HEK293 (cell line): Measurements from ENCODE around the gene UPK1A.

Source experiments
- GFI1B ChIP-seq: fragments of 450-650 bp; formaldehyde crosslinking; IDR thresholded peaks from 2 replicates; pipeline ENCODE4 v1.5.1; 2016; ENCODE audit warnings: missing biosample characterization, missing genetic modification characterization
- GLI4 ChIP-seq: fragments of 450-650 bp; formaldehyde crosslinking; IDR thresholded peaks from 2 replicates; pipeline ENCODE4 v1.5.1; 2016; ENCODE audit warnings: missing biosample characterization, missing genetic modification characterization
- HIC1 ChIP-seq: fragments of 450-650 bp; formaldehyde crosslinking; IDR thresholded peaks from 2 replicates; pipeline ENCODE4 v1.5.1; 2016; ENCODE audit warnings: missing biosample characterization, missing genetic modification characterization
- KLF8 ChIP-seq: fragments of 450-650 bp; formaldehyde crosslinking; IDR thresholded peaks from 2 replicates; pipeline ENCODE4 v1.5.1; 2016; ENCODE audit warnings: missing biosample characterization, missing genetic modification characterization
- REST ChIP-seq: fragments of 450-650 bp; formaldehyde crosslinking; IDR thresholded peaks from 2 replicates; pipeline ENCODE4 v1.5.1; 2016; ENCODE audit warnings: missing biosample characterization, missing genetic modification characterization
- SCRT1 ChIP-seq: fragments of 450-650 bp; formaldehyde crosslinking; IDR thresholded peaks from 2 replicates; pipeline ENCODE4 v1.5.1; 2016; ENCODE audit warnings: missing biosample characterization, missing genetic modification characterization, borderline replicate concordance
- SETDB1 ChIP-seq: IDR thresholded peaks from one replicate; pipeline ENCODE4 v1.6.1; 2017; ENCODE audit warnings: mild to moderate bottlenecking, low read length, moderate library complexity, mixed read lengths; ENCODE audit not compliant: insufficient read length
- ZNF132 ChIP-seq: fragments of 450-650 bp; formaldehyde crosslinking; IDR thresholded peaks from 2 replicates; pipeline ENCODE4 v1.5.1; 2017; ENCODE audit warnings: missing biosample characterization, missing genetic modification characterization, borderline replicate concordance
- ZNF24 ChIP-seq: fragments of 450-650 bp; formaldehyde crosslinking; IDR thresholded peaks from 2 replicates; pipeline ENCODE4 v1.5.1; 2016; ENCODE audit warnings: missing biosample characterization, missing genetic modification characterization
- ZNF248 ChIP-seq: fragments of 450-650 bp; formaldehyde crosslinking; IDR thresholded peaks from 2 replicates; pipeline ENCODE4 v1.5.1; 2017; ENCODE audit warnings: missing biosample characterization, missing genetic modification characterization
- ZNF274 ChIP-seq, 2 experiments: fragments of 200-500 bp in 1 of 2; fragments of 450-650 bp in 1 of 2; sonication (Bioruptor generic) in 1 of 2; formaldehyde crosslinking in 1 of 2; IDR thresholded peaks; 2 replicates each; pipeline versions ENCODE4 v1.5.1 to v1.6.1; 2014 to 2016; ENCODE audit warnings: borderline replicate concordance in 1 of 2, inconsistent platforms in 1 of 2, low read length in 1 of 2, missing biosample characterization in 1 of 2, missing genetic modification characterization in 1 of 2
- ZNF280D ChIP-seq: fragments of 450-650 bp; formaldehyde crosslinking; IDR thresholded peaks from 2 replicates; pipeline ENCODE4 v1.5.1; 2016; ENCODE audit warnings: missing biosample characterization, missing genetic modification characterization
- ZNF426 ChIP-seq: fragments of 450-650 bp; formaldehyde crosslinking; IDR thresholded peaks from 2 replicates; pipeline ENCODE4 v1.5.1; 2017; ENCODE audit warnings: missing biosample characterization, missing genetic modification characterization, mild to moderate bottlenecking, inconsistent platforms, moderate library complexity
- ZNF433 ChIP-seq: fragments of 450-650 bp; formaldehyde crosslinking; IDR thresholded peaks from 2 replicates; pipeline ENCODE4 v1.5.1; 2016; ENCODE audit warnings: missing biosample characterization, missing genetic modification characterization, low read depth
- ZNF501 ChIP-seq: fragments of 450-650 bp; formaldehyde crosslinking; IDR thresholded peaks from 2 replicates; pipeline ENCODE4 v1.5.1; 2016; ENCODE audit warnings: missing biosample characterization, missing genetic modification characterization
- ZNF521 ChIP-seq: fragments of 450-650 bp; formaldehyde crosslinking; IDR thresholded peaks from 2 replicates; pipeline ENCODE4 v1.5.1; 2017; ENCODE audit warnings: missing biosample characterization, mild to moderate bottlenecking, missing genetic modification characterization
- ZNF596 ChIP-seq: fragments of 450-650 bp; IDR thresholded peaks from 2 replicates; pipeline ENCODE4 v1.5.0; 2018; ENCODE audit warnings: missing biosample characterization, mild to moderate bottlenecking, missing genetic modification characterization, moderate library complexity
- ZNF621 ChIP-seq: fragments of 450-650 bp; formaldehyde crosslinking; IDR thresholded peaks from 2 replicates; pipeline ENCODE4 v1.5.1; 2017; ENCODE audit warnings: missing biosample characterization, missing genetic modification characterization
- ZNF623 ChIP-seq: fragments of 450-650 bp; formaldehyde crosslinking; IDR thresholded peaks from 2 replicates; pipeline ENCODE4 v1.5.1; 2016; ENCODE audit warnings: missing biosample characterization, missing genetic modification characterization
- ZNF677 ChIP-seq: fragments of 450-650 bp; IDR thresholded peaks from 2 replicates; pipeline ENCODE4 v1.5.0; 2018; ENCODE audit warnings: missing biosample characterization, mild to moderate bottlenecking, missing genetic modification characterization, moderate library complexity
- TF ChIP-seq, protein P1 (sequence below): fragments of 450-650 bp; formaldehyde crosslinking; IDR thresholded peaks from 2 replicates; pipeline ENCODE4 v1.5.1; 2016; ENCODE audit warnings: missing biosample characterization, missing genetic modification characterization
- TF ChIP-seq, protein P2 (sequence below): fragments of 450-650 bp; formaldehyde crosslinking; IDR thresholded peaks from 2 replicates; pipeline ENCODE4 v1.5.1; 2016; ENCODE audit warnings: missing biosample characterization, missing genetic modification characterization
- TF ChIP-seq, protein P3 (sequence below): fragments of 450-650 bp; formaldehyde crosslinking; IDR thresholded peaks from 2 replicates; pipeline ENCODE4 v1.5.1; 2016; ENCODE audit warnings: missing biosample characterization, missing genetic modification characterization

The UPK1A gene

GRCh38 chr19:35628565-35629331 lies 37.6 kb upstream of the UPK1A start, which contains the start of gene RBM42 (continued):
- TF ChIP-seq REST: peak; percentile 61
- TF ChIP-seq, protein P1, sequence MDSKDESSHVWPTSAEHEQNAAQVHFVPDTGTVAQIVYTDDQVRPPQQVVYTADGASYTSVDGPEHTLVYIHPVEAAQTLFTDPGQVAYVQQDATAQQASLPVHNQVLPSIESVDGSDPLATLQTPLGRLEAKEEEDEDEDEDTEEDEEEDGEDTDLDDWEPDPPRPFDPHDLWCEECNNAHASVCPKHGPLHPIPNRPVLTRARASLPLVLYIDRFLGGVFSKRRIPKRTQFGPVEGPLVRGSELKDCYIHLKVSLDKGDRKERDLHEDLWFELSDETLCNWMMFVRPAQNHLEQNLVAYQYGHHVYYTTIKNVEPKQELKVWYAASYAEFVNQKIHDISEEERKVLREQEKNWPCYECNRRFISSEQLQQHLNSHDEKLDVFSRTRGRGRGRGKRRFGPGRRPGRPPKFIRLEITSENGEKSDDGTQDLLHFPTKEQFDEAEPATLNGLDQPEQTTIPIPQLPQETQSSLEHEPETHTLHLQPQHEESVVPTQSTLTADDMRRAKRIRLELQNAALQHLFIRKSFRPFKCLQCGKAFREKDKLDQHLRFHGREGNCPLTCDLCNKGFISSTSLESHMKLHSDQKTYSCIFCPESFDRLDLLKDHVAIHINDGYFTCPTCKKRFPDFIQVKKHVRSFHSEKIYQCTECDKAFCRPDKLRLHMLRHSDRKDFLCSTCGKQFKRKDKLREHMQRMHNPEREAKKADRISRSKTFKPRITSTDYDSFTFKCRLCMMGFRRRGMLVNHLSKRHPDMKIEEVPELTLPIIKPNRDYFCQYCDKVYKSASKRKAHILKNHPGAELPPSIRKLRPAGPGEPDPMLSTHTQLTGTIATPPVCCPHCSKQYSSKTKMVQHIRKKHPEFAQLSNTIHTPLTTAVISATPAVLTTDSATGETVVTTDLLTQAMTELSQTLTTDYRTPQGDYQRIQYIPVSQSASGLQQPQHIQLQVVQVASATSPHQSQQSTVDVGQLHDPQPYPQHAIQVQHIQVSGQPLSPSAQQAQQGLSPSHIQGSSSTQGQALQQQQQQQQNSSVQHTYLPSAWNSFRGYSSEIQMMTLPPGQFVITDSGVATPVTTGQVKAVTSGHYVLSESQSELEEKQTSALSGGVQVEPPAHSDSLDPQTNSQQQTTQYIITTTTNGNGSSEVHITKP: peak; percentile 77
- TF ChIP-seq HIC1 (tag by site-specific recombination): no peak
- TF ChIP-seq ZNF248: no peak
- TF ChIP-seq SETDB1: no peak
- peak; percentile 33 for TF ChIP-seq GFI1B (tag by site-specific recombination)
- no peak for TF ChIP-seq ZNF433
- TF ChIP-seq, protein P2, sequence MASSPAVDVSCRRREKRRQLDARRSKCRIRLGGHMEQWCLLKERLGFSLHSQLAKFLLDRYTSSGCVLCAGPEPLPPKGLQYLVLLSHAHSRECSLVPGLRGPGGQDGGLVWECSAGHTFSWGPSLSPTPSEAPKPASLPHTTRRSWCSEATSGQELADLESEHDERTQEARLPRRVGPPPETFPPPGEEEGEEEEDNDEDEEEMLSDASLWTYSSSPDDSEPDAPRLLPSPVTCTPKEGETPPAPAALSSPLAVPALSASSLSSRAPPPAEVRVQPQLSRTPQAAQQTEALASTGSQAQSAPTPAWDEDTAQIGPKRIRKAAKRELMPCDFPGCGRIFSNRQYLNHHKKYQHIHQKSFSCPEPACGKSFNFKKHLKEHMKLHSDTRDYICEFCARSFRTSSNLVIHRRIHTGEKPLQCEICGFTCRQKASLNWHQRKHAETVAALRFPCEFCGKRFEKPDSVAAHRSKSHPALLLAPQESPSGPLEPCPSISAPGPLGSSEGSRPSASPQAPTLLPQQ (tag by site-specific recombination): peak; percentile 95
- no peak for TF ChIP-seq ZNF621 (tag by site-specific recombination)
- no peak for TF ChIP-seq ZNF521 (tag by site-specific recombination)
- TF ChIP-seq ZNF501 (tag by site-specific recombination): peak; percentile 96
- no peak for TF ChIP-seq ZNF426 (tag by site-specific recombination)
- TF ChIP-seq SCRT1 (tag by site-specific recombination): no peak
- peak; percentile 97 for TF ChIP-seq ZNF24
- TF ChIP-seq, protein P3, sequence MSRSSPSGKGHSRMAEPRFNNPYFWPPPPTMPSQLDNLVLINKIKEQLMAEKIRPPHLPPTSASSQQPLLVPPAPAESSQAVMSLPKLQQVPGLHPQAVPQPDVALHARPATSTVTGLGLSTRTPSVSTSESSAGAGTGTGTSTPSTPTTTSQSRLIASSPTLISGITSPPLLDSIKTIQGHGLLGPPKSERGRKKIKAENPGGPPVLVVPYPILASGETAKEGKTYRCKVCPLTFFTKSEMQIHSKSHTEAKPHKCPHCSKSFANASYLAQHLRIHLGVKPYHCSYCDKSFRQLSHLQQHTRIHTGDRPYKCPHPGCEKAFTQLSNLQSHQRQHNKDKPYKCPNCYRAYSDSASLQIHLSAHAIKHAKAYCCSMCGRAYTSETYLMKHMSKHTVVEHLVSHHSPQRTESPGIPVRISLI (tag by site-specific recombination): no peak
- no peak for TF ChIP-seq GLI4
- TF ChIP-seq ZNF274 (IDR thresholded peaks at IDR 0.05; ENCODE audit: low read length): no peak
- TF ChIP-seq ZNF274 (tag by site-specific recombination; IDR thresholded peaks at IDR 0.05; ENCODE audit: borderline replicate concordance): no peak
- peak; percentile 73; the same call in 1 of the 2 replicates for TF ChIP-seq ZNF280D
- 0 out of 2 replicates have a peak, but pooled peaks have one; percentile 4 for TF ChIP-seq ZNF623 (tag by site-specific recombination)
- TF ChIP-seq ZNF677: 0 out of 2 replicates have a peak, but pooled peaks have one; percentile 5
- TF ChIP-seq ZNF132 (tag by site-specific recombination): no peak
- peak; percentile 100 for TF ChIP-seq KLF8 (tag by site-specific recombination)
- no peak for TF ChIP-seq ZNF596
